Measurements from ENCODE around the gene TOMM40.

- TF ChIP-seq CTCF (conservative IDR thresholded peaks at IDR 0.05 in 1 of 2, IDR thresholded peaks at IDR 0.05 in 1 of 2; ENCODE audit: extremely low read depth in 1 of 2, insufficient read depth in 1 of 2, low read depth in 1 of 2, low read length in 2 of 2) (no peak), EZH2 (IDR thresholded peaks at IDR 0.05; ENCODE audit: borderline replicate concordance, low read length) (no peak)
These were observed 14.0 kb upstream of the TOMM40 start for GRCh38 chr19:44876930-44877535.

Measured in mammary epithelial cell (primary cell).